ENCODE measurements around the gene GRAMD2A.
A peak's percentile ranks its signal among the peaks of the same experiment; 100 is the strongest.

Gene GRAMD2A

GRCh38 chr15:72146934-72147333 is 50.7 kb downstream of the GRAMD2A start:
- H3K9me3 ChIP-seq (ENCODE audit: insufficient read depth, low read length): no peaks in the 10 kb centered on the region
- H4K20me1 ChIP-seq (ENCODE audit: low read depth, low read length): no peaks in the 10 kb centered on the region
- 0 out of 2 replicates have a peak, but pooled peaks cover 3% of the 10 kb centered on the region for H3F3A ChIP-seq (ENCODE audit: insufficient read depth)
- H3K4me3 ChIP-seq (ENCODE audit: insufficient read depth, low read length, poor library complexity, severe bottlenecking): no peak overlapping the region
- H3K79me2 ChIP-seq (ENCODE audit: insufficient read depth, low read length): no peaks in the 10 kb centered on the region
- H3K9me2 ChIP-seq (replicated peaks; ENCODE audit: insufficient read depth, low read length): no peaks in the 10 kb centered on the region
- no peaks in the 10 kb centered on the region for H3K36me3 ChIP-seq (ENCODE audit: low read length)
- H3K9ac ChIP-seq (ENCODE audit: low read length): no peak overlapping the region
- H3K27me3 ChIP-seq (ENCODE audit: low read length): no peaks in the 10 kb centered on the region
- H3K4me2 ChIP-seq (ENCODE audit: low read depth, low read length, poor library complexity, severe bottlenecking): no peak overlapping the region
- TF ChIP-seq EZH2phosphoT487 (conservative IDR thresholded peaks at IDR 0.05; ENCODE audit: low read length) (no peak), CTCF (IDR thresholded peaks at IDR 0.05; ENCODE audit: insufficient read depth, low read length, poor library complexity, severe bottlenecking) (no peak)
- no peak overlapping the region for H2AFZ ChIP-seq (ENCODE audit: low read depth, low read length, severe bottlenecking)
- no peak overlapping the region for H3K27ac ChIP-seq (ENCODE audit: low read depth, low read length)

GRCh38 chr15:72146221-72146620 is 51.4 kb downstream of the GRAMD2A start:
- H3K79me2 ChIP-seq (ENCODE audit: insufficient read depth, low read length): no peaks in the 10 kb centered on the region
- H3K27me3 ChIP-seq (ENCODE audit: low read length): no peaks in the 10 kb centered on the region
- H4K20me1 ChIP-seq (ENCODE audit: low read depth, low read length): no peaks in the 10 kb centered on the region
- H3K9ac ChIP-seq (ENCODE audit: low read length): no peak overlapping the region
- TF ChIP-seq CTCF (IDR thresholded peaks at IDR 0.05; ENCODE audit: insufficient read depth, low read length, poor library complexity, severe bottlenecking) (no peak), EZH2phosphoT487 (conservative IDR thresholded peaks at IDR 0.05; ENCODE audit: low read length) (no peak)
- H3F3A ChIP-seq (ENCODE audit: insufficient read depth): peaks cover 7% of the 10 kb centered on the region; the same call in 1 of the 2 replicates
- no peak overlapping the region for H2AFZ ChIP-seq (ENCODE audit: low read depth, low read length, severe bottlenecking)
- no peak overlapping the region for H3K4me2 ChIP-seq (ENCODE audit: low read depth, low read length, poor library complexity, severe bottlenecking)
- no peaks in the 10 kb centered on the region for H3K9me3 ChIP-seq (ENCODE audit: insufficient read depth, low read length)
- H3K4me3 ChIP-seq (ENCODE audit: insufficient read depth, low read length, poor library complexity, severe bottlenecking): no peak overlapping the region
- H3K36me3 ChIP-seq (ENCODE audit: low read length): no peaks in the 10 kb centered on the region
- H3K27ac ChIP-seq (ENCODE audit: low read depth, low read length): no peak overlapping the region
- H3K9me2 ChIP-seq (replicated peaks; ENCODE audit: insufficient read depth, low read length): no peaks in the 10 kb centered on the region

- H3K4me3 ChIP-seq (ENCODE audit: insufficient read depth, low read length, poor library complexity, severe bottlenecking): peak overlapping the region; percentile 25
- H3K27ac ChIP-seq (ENCODE audit: low read depth, low read length): peak overlapping the region; percentile 59
- H3K9me3 ChIP-seq (ENCODE audit: insufficient read depth, low read length): no peaks in the 10 kb centered on the region
- H3K79me2 ChIP-seq (ENCODE audit: insufficient read depth, low read length): no peaks in the 10 kb centered on the region
- no peaks in the 10 kb centered on the region for H3K36me3 ChIP-seq (ENCODE audit: low read length)
- peak overlapping the region; percentile 34 for H3K9ac ChIP-seq (ENCODE audit: low read length)
- no peaks in the 10 kb centered on the region for H3K9me2 ChIP-seq (replicated peaks; ENCODE audit: insufficient read depth, low read length)
- TF ChIP-seq CTCF (IDR thresholded peaks at IDR 0.05; ENCODE audit: insufficient read depth, low read length, poor library complexity, severe bottlenecking) (no peak), EZH2phosphoT487 (conservative IDR thresholded peaks at IDR 0.05; ENCODE audit: low read length) (no peak)
- no peaks in the 10 kb centered on the region for H4K20me1 ChIP-seq (ENCODE audit: low read depth, low read length)
- H2AFZ ChIP-seq (ENCODE audit: low read depth, low read length, severe bottlenecking): peak overlapping the region; percentile 13
- H3F3A ChIP-seq (ENCODE audit: insufficient read depth): peaks cover 7% of the 10 kb centered on the region; the same call in 1 of the 2 replicates
- H3K4me2 ChIP-seq (ENCODE audit: low read depth, low read length, poor library complexity, severe bottlenecking): peak overlapping the region; percentile 68
- no peaks in the 10 kb centered on the region for H3K27me3 ChIP-seq (ENCODE audit: low read length)
Observed at GRCh38 chr15:72141171-72142084, 56.2 kb downstream of the GRAMD2A start.

Data from SU-DHL-6 (cell line).